Prostate gland (tissue), 2 donors: ENCODE data around the gene ABHD17C. TPM values are rescaled to one million over a fixed set of nuclear protein-coding genes. Genes with fewer than 3 reads are reported as not detected.

Experiments used
- DNase-seq: peaks from one replicate; pipeline ENCODE4 v3.0.0-alpha.2; 2019; ENCODE audit warnings: low spot score
- H3K27ac ChIP-seq, 2 donors: fragments of 200-600 bp; sonication (generic); 2 replicates each; pipeline ENCODE4 v1.5.1; 2017 to 2019
- H3K27me3 ChIP-seq: fragments of 200-600 bp; sonication (generic); replicated peaks from 2 replicates; pipeline ENCODE4 v1.5.1; 2019; ENCODE audit not compliant: insufficient read depth
- H3K36me3 ChIP-seq, 2 donors: fragments of 200-600 bp; sonication (generic); 1 replicate in 1 of 2; 2 replicates in 1 of 2; pipeline versions ENCODE4 v1.5.1 to v1.8.1; 2017 to 2019
- H3K4me1 ChIP-seq: fragments of 200-600 bp; sonication (generic); replicated peaks from 2 replicates; pipeline ENCODE4 v1.5.1; 2019
- H3K4me3 ChIP-seq, 2 donors: fragments of 200-600 bp; sonication (generic); 2 replicates each; pipeline ENCODE4 v1.5.1; 2017 to 2019
- H3K9me3 ChIP-seq: fragments of 200-600 bp; sonication (generic); 2 replicates; pipeline ENCODE4 v1.5.1; 2017
- CTCF ChIP-seq, 4 experiments: fragments of 200-600 bp in 2 of 4; fragments of 450-650 bp in 2 of 4; sonication (generic) in 2 of 4; IDR thresholded peaks; 1 replicate in 3 of 4; 2 replicates in 1 of 4; pipeline ENCODE4 v1.5.1; 2016 to 2019; ENCODE audit warnings: antibody characterized with exemption in 4 of 4, mild to moderate bottlenecking in 2 of 4, moderate library complexity in 2 of 4
- POLR2A ChIP-seq: fragments of 450-650 bp; IDR thresholded peaks from one replicate; pipeline ENCODE4 v1.6.1; 2016; ENCODE audit warnings: antibody characterized with exemption, mild to moderate bottlenecking
- POLR2AphosphoS5 ChIP-seq: sonication (generic); formaldehyde crosslinking; IDR thresholded peaks from one replicate; pipeline ENCODE4 v1.6.1; 2017; ENCODE audit warnings: antibody characterized with exemption
- WGBS: methylation state at CpG from one replicate; pipeline ENCODE4 v1.1.5; 2018; 5-methylcytosine and 5-hydroxymethylcytosine counted together
- intact Hi-C: fragments of 100-400 bp; cut with DNase I; formaldehyde crosslinking; loops from one replicate; pipeline ENCODE4 v1.14.2; 2022
- total RNA-seq, 2 donors: library from RNA; depleted of rRNA; stranded (reverse); fragments of >200 nt; gene quantifications; one replicate each; pipeline ENCODE4 v1.1.0, GENCODE V29; 2016

Gene ABHD17C
- total RNA-seq, 2 donors from 2014 or later, result 13.6 to 32.4 TPM

- intact Hi-C loops, result no loop called here
- DNase-seq, result no peak
Measured at GRCh38 chr15:80669663-80670273, 25.3 kb upstream of the ABHD17C start.

GRCh38 chr15:80673561-80674244 lies 21.4 kb upstream of the ABHD17C start:
- H3K36me3 ChIP-seq, result no peaks in the 10 kb centered on the region
- TF ChIP-seq POLR2A (no peak), POLR2AphosphoS5 (no peak), CTCF (IDR thresholded peaks at IDR 0.05) (no peak)
- no peak for DNase-seq
- intact Hi-C loops, result no loop called here
- no peaks in the 10 kb centered on the region for H3K4me1 ChIP-seq
- H3K27ac ChIP-seq, result no peak overlapping the region
- WGBS, result 73% methylated on average over 6 of the region's 6 CpGs
- H3K9me3 ChIP-seq, result no peaks in the 10 kb centered on the region
- no peak overlapping the region for H3K4me3 ChIP-seq
- no peaks in the 10 kb centered on the region for H3K27me3 ChIP-seq

More at GRCh38 chr15:80669663-80670273, 25.3 kb upstream of the ABHD17C start:
- no peak overlapping the region for H3K4me3 ChIP-seq
- no peaks in the 10 kb centered on the region for H3K9me3 ChIP-seq
- H3K27me3 ChIP-seq, result no peaks in the 10 kb centered on the region
- H3K4me1 ChIP-seq, result no peaks in the 10 kb centered on the region
- 61% methylated on average over 2 of the region's 2 CpGs for WGBS
- TF ChIP-seq CTCF (IDR thresholded peaks at IDR 0.05) (no peak), POLR2A (no peak), POLR2AphosphoS5 (no peak)
- H3K27ac ChIP-seq, result no peak overlapping the region
- H3K36me3 ChIP-seq, result no peaks in the 10 kb centered on the region

GRCh38 chr15:80674245-80674614 lies 20.9 kb upstream of the ABHD17C start:
- intact Hi-C loops, result no loop called here
- Histone ChIP-seq H3K4me3 (no peak overlapping the region), H3K27ac (no peak overlapping the region), H3K9me3 (no peaks in the 10 kb centered on the region), H3K27me3 (no peaks in the 10 kb centered on the region), H3K4me1 (no peaks in the 10 kb centered on the region), H3K36me3 (no peaks in the 10 kb centered on the region)
- DNase-seq, result no peak
- no peak for TF ChIP-seq POLR2AphosphoS5
- no peak for TF ChIP-seq POLR2A
- TF ChIP-seq CTCF (IDR thresholded peaks at IDR 0.05), result no peak

- H3K36me3 ChIP-seq, result no peaks in the 10 kb centered on the region
- no peak for TF ChIP-seq POLR2A
- H3K4me1 ChIP-seq, result no peaks in the 10 kb centered on the region
- H3K27me3 ChIP-seq, result no peaks in the 10 kb centered on the region
- H3K4me3 ChIP-seq, result no peak overlapping the region
- WGBS, result 90% methylated on average over 2 of the region's 2 CpGs
- no peak for DNase-seq
- intact Hi-C loops, result no loop called here
- H3K9me3 ChIP-seq, result no peaks in the 10 kb centered on the region
- no peak overlapping the region for H3K27ac ChIP-seq
Measured at GRCh38 chr15:80677041-80677440, 18.1 kb upstream of the ABHD17C start.

GRCh38 chr15:80679167-80679803 lies 15.8 kb upstream of the ABHD17C start:
- peak overlapping the region; percentile 59 for H3K27ac ChIP-seq

More at GRCh38 chr15:80679167-80679803, 15.8 kb upstream of the ABHD17C start:
- WGBS, result 61% methylated on average over 7 of the region's 7 CpGs
- TF ChIP-seq POLR2AphosphoS5 (peak; percentile 84), CTCF (IDR thresholded peaks at IDR 0.05) (no peak), POLR2A (no peak)
- peak; percentile 92 for DNase-seq
- H3K9me3 ChIP-seq, result no peaks in the 10 kb centered on the region
- H3K4me3 ChIP-seq, result no peak overlapping the region
- intact Hi-C loops, result no loop called here
- H3K27me3 ChIP-seq, result no peaks in the 10 kb centered on the region
- no peaks in the 10 kb centered on the region for H3K36me3 ChIP-seq
- no peaks in the 10 kb centered on the region for H3K4me1 ChIP-seq
